GM19351 (cell line): ENCODE measurements around the gene NEK6.

Experiments
- ATAC-seq: cut with Tn5 transposase; IDR thresholded peaks from one replicate; pipeline ENCODE4 v1.9.1; 2021; ENCODE audit warnings: mild to moderate bottlenecking, moderate library complexity; ENCODE audit not compliant: unreplicated experiment

NEK6 gene

GRCh38 chr9:124293718-124294506 is 36.2 kb downstream of the NEK6 start:
- no peak for ATAC-seq

DNA sequence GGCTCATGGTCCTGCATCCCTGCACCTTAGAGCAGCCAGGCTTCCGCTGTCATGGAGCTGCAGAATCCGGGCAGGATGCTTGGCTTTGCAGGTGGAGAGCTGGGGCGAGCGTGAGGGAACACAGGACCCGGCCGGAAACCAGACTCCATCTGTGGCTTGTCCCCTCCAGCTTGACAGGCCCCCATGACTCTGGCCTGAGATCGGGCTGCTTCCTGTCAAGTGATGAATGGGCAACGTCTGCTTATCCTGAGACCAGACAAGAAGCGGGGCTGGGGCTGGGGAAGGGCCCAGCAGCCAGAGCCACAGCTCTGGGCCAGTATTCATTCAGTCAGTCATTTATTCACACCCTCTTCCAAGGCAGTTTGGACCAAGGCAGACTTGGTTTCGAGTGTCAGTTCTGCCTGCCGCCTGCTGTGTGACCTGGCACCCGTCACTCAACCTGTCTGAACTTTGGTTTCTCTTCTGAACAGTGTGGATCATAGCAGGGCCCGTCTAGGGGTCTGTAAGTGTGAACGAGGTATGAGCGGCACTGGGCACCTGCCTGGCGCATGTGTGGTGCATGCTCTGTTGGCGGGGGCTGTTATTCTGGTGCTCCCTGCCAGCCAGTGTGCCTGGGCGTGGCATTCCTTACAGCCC is 37.5 kb downstream of the NEK6 start:
- no peak for ATAC-seq

GRCh38 chr9:124296094-124296493 is 38.3 kb downstream of the NEK6 start:
- no peak for ATAC-seq

DNA sequence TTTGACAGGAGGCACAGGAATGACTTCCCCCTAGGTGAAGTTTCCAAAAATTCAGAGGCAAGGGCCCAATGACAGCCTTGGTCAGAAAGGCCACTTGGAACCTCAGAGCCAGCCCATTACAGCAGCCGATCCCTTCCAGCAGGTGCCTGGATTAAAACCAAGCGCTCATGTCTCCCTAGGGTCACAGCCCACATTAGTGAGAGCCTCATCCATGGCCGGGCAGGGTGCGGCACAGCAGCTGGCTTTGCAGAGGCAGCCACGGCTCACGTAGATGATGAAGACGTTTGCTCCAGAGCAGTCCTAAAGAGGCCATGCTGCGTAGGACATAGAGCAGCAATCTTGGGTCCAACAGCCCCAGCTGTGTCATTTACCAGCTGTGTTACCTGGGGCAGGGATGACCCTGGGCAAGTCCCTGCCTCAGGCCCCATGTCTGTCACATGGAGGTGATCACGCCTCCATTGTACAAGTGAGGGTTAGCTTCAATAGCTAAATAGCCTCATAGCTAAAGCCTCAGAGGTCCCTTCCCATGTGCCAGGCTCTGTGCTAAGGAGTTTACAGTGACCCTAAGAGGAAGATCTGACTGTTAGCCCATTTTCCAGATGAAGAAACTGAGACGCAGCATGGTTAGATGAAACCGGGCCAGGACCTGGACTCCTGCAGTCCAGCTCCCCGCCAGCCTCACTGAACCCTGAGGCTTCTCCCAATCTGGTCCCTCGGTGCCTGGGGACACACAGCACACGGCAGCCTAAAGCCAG is 39.2 kb downstream of the NEK6 start:
- no peak for ATAC-seq

GRCh38 chr9:124297551-124297901 is 39.8 kb downstream of the NEK6 start:
- ATAC-seq, result no peak

GRCh38 chr9:124297915-124298645 is 40.3 kb downstream of the NEK6 start:
- no peak for ATAC-seq

DNA sequence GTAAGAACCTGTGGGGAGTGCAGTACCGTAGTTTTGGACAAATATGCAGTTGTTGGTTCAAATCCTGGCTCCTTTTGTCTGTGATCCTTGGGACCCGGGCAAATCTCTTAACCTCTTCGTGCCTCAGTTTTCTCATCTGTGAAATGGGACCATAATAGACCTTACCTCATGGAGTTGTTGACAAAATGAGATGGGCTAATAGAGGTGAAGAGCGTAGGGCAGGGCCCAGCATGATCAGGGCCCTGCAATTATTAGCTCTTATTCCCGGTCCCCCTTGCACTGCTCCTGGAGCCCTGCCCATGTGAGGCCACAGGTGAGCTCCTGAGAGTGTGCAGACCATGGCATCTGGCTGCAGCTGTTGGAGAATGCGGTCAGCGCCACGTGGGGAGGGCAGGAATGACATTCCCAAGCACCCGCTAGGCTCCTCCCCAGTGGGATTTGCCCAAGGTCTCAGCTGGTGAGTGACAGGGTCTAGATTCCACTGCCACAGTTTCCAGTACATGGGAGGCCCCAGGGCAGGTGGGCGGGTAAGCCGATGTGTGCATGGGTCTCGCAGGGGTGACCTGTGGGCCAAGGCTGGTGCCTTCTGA is 41.0 kb downstream of the NEK6 start:
- no peak for ATAC-seq

DNA sequence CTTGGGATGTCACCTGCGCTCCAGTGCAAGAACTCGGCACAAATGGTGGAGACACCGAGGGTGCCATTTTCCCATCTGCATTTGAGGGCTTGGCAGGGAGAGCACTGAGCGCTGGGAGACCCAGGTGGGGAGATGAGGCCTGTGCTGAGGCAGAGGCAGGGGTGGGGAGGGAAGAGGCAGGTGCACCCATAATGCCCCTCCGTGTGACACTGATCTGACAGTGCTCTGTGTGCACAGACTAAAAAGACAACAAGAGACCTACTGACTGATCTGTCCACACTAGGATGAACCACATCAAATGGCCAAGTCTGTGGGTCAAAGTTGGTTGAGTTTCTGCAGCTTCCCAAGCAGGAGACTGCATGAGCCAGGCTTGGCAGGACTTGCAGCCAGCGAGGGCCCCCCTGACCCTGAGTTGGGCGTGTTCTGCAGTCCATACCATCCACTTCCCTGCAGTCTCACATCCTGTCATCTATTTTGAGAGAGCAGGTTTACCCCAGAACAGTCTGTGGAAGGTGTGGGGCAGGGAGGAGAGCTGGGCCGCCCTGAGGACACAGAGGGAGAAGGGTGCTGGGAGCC is 41.9 kb downstream of the NEK6 start:
- no peak for ATAC-seq

GRCh38 chr9:124300312-124300711 is 42.6 kb downstream of the NEK6 start:
- no peak for ATAC-seq

- no peak for ATAC-seq
These were observed 45.2 kb downstream of the NEK6 start for GRCh38 chr9:124302921-124303320.

DNA sequence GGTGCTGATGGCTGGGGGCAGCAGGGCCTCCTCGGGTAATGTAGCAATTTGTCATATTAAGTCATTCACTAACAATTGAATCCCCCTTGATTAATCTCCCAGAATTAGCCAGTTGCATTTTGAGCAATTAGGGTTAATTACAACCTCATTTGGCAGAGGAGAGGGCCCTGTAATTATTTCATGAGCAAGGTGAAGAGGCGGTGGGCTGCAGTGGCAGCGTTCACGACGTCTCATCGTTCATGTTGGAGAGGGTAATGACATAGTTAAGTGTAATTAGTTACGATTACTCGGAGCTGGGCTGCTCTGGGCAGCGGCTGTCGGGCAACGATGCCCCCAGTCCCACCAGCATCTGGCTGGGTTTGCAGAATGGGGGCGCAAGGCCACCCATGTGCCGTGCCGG is 46.0 kb downstream of the NEK6 start:
- ATAC-seq, result no peak

DNA sequence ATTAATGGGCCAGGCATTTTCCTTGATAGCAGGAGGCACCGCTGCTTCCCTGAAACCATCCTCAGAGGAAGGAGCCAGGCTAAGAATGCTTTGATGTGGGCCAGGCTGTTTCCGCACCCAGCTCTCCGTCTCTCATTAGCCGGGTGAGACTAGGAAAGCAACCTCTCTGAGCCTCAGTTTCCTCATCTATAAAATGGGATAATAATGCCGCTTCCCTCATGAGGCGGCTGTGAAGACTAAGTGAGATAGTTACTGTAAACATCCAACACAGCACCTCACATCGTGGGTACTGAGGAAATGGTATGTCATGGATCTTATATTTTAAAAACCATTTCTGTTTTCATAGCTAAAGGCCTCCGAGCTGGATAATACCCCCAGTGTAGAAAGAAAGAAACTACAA is 46.5 kb downstream of the NEK6 start:
- ATAC-seq, result no peak

DNA sequence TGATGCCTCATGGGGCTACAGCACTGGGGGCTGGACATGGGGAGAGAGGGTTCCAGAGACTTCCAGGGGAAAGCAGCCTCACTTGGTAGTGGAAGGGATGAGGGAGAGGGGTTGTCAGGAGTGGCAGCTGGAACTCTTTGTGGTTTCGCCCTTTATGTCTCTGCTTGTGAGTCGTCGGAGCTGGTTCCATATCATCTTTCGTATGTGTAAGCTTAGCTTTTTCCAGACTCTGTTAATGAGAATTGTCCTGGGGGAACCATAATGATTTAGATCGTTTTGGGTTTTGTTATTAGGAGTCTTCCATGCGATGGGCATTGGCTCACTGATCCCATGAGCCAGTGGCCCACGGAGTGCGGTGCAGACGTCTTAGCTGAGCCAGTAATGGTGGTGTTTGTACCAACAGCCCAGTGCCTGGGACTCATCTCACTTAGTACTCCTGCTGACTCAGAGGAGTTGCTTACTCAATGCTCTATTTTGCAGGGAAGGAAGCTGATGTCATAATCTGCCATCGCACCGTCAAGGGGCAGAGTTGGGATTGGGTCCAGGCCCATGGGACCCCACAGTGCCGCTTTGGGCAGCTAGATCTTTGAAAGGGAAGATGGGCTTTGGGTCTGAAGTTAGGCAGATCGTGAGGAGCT is 48.5 kb downstream of the NEK6 start:
- no peak for ATAC-seq

GRCh38 chr9:124307379-124308030 is 49.8 kb downstream of the NEK6 start:
- ATAC-seq, result no peak

DNA sequence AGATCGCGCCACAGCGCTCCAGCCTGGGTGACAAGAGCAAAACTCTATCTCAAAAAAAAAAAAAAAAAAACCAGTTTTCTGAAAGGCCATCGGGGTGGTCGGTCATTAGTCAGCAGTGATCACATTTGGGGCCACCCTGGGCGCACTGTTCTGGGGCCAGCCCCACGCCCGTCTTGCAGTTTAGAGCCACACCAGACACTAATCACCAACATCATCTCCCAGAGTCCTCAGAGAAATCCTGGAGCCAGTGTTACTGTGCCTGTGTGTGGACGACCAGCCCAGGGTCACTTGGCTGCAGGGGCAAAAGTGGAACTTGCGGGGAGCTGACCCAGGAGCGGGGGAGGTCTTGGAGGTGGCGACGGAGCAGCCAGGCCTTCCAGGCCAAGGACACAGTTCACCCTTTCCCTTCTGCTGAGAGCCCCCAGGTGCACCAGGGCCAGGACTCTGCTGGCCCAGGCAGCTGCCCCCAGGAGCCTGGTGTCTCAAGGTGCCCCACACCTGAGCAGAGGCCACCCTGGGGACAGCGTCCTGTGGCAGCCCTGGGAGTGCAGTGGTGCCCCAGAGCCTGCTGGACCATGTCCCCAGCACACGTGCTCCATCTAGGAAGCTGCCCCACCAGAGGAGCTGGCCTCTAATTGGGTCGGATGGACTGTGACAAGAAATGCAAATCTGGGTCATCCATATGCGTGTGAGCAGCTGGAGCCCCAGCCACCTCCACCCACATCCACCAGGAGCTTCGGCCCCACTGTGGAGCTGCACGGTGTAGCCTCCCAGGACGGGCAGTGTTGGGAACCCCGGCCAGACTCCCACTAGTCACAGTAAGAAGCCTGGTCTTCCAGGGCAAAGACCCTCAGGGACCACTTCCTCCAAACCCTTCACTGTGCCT is 51.1 kb downstream of the NEK6 start:
- ATAC-seq, result no peak

- no peak for ATAC-seq
These were observed 51.9 kb downstream of the NEK6 start for GRCh38 chr9:124309667-124310084.

DNA sequence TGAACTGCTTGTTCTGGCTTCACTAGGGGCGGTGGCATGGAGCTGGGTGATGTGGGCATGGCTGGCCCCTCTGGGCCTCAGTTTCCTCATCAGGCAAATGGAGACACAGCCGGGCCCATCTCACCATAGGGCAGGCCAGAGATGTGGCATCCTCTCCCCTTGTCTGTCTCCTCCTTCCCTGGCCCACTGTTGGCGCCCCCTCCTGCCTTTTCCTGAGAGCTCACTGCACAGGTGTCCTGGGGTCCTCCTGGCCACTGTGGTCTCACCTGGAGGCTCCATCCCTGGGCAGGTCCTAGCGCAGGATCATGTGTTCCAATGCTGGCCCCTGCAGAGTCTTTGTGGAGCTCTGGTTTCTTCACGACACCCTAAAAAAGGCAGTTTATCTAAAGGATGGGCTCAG is 53.5 kb downstream of the NEK6 start:
- no peak for ATAC-seq
